ENCODE results near the gene MON2.
A peak's percentile ranks its signal among the peaks of the same experiment; 100 is the strongest.
"Not testable (repeated sequence)": the region's sequence is repeated elsewhere in the genome, so short reads cannot be mapped to it uniquely, and the experiment has no call there.

MON2 gene

GRCh38 chr12:62466594-62467491, at the start of gene MON2:
TSS of gene MON2 (plus strand) at chr12:62466826. CDS start at chr12:62467208, 382 bp downstream.
- DNase-seq (ENCODE audit: low spot score): peak; percentile 81

- DNase-seq (ENCODE audit: low spot score): no peak
These were observed 40.5 kb upstream of the MON2 start for GRCh38 chr12:62426089-62426488.

GRCh38 chr12:62429457-62429856, 37.2 kb upstream of the MON2 start:
- no peak for DNase-seq (ENCODE audit: low spot score)

- no peak for DNase-seq (ENCODE audit: low spot score)
These were observed 31.9 kb upstream of the MON2 start for GRCh38 chr12:62434494-62435302.

GRCh38 chr12:62435303-62436163, 31.1 kb upstream of the MON2 start:
- peak; percentile 15 for DNase-seq (ENCODE audit: low spot score)

- DNase-seq (ENCODE audit: low spot score): no peak
These were observed 30.5 kb upstream of the MON2 start for GRCh38 chr12:62436164-62436503.

- DNase-seq (ENCODE audit: low spot score): peak; percentile 49
These were observed 28.4 kb upstream of the MON2 start for GRCh38 chr12:62438098-62438692.

GRCh38 chr12:62446754-62447452, 19.7 kb upstream of the MON2 start:
- DNase-seq (ENCODE audit: low spot score): no peak

GRCh38 chr12:62448436-62448835, 18.2 kb upstream of the MON2 start:
- DNase-seq (ENCODE audit: low spot score): no peak

GRCh38 chr12:62455429-62455828, 11.2 kb upstream of the MON2 start:
- not testable (repeated sequence) for DNase-seq (ENCODE audit: low spot score)

- DNase-seq (ENCODE audit: low spot score): no peak
These were observed 8.0 kb upstream of the MON2 start for GRCh38 chr12:62458626-62459025.

GRCh38 chr12:62459976-62460375, 6.7 kb upstream of the MON2 start:
- no peak for DNase-seq (ENCODE audit: low spot score)

GRCh38 chr12:62461171-62461837, 5.3 kb upstream of the MON2 start:
- not testable (repeated sequence) for DNase-seq (ENCODE audit: low spot score)

GRCh38 chr12:62463252-62463651, 3.4 kb upstream of the MON2 start:
- DNase-seq (ENCODE audit: low spot score): not testable (repeated sequence)

- DNase-seq (ENCODE audit: low spot score): no peak
These were observed 520 bp upstream of the MON2 start for GRCh38 chr12:62466018-62466593.

- DNase-seq (ENCODE audit: low spot score): no peak
These were observed 1.8 kb downstream of the MON2 start for GRCh38 chr12:62468397-62468796.

- no peak for DNase-seq (ENCODE audit: low spot score)
These were observed 2.3 kb downstream of the MON2 start for GRCh38 chr12:62468935-62469334.

GRCh38 chr12:62469704-62470103, 3.1 kb downstream of the MON2 start:
- DNase-seq (ENCODE audit: low spot score): no peak

- DNase-seq (ENCODE audit: low spot score): no peak
These were observed 5.1 kb downstream of the MON2 start for GRCh38 chr12:62471734-62472133.

GRCh38 chr12:62472472-62472871, 5.8 kb downstream of the MON2 start:
- DNase-seq (ENCODE audit: low spot score): no peak

Measured in CD4-positive, alpha-beta T cell treated with Interleukin-6 at 100 ng/mL for 8 hours (primary cell).